A549 (cell line): ENCODE data around the gene YBEY. TPM values are rescaled to one million over a fixed set of nuclear protein-coding genes. Genes with fewer than 3 reads are reported as not detected.

Experiments
- ATAC-seq, 2 experiments: fragments of 200-7000 bp in 1 of 2; fragments of >200 bp in 1 of 2; cut with Nextera tagmentation in 1 of 2; cut with Tn5 transposase in 1 of 2; 3 replicates each; pipeline versions ENCODE4 v1.8.0 to v1.9.1; 2018 to 2020; ENCODE audit warnings: mild to moderate bottlenecking in 1 of 2, moderate library complexity in 1 of 2
- CTCF ChIA-PET: fragments of 300-600 bp; sonication (Branson Sonifier 250); formaldehyde crosslinking; extraction: SDS; loops from one replicate; lab custom pipeline; 2021; ENCODE audit warnings: antibody characterized with exemption, inconsistent platforms; lab: Yijun Ruan, JAX
- POLR2A ChIA-PET: fragments of 350-600 bp; formaldehyde crosslinking; extraction: SDS; loops from one replicate; lab custom pipeline; 2021; ENCODE audit warnings: antibody characterized with exemption, inconsistent platforms; lab: Yijun Ruan, JAX
- DNase-seq, 2 experiments: peaks; one replicate each; pipeline versions ENCODE4 v3.0.0 to v3.0.0-alpha.2; 2011 to 2016; ENCODE audit warnings: low read depth in 1 of 2, low spot score in 1 of 2
- FAIRE-seq: peaks from 2 replicates; lab custom pipeline; 2011; peaks lifted over from hg19 to GRCh38; lab: Jason Lieb, UNC
- H3K27ac ChIP-seq, 2 experiments: fragments of >200 bp; sonication (Bioruptor Twin); formaldehyde crosslinking; 3 replicates each; pipeline ENCODE4 v1.5.1; 2016 to 2017
- H3K4me1 ChIP-seq: fragments of >200 bp; sonication (Bioruptor Twin); formaldehyde crosslinking; 3 replicates; pipeline ENCODE4 v1.6.1; 2016
- H3K4me2 ChIP-seq: fragments of >200 bp; sonication (Bioruptor Twin); formaldehyde crosslinking; 3 replicates; pipeline ENCODE4 v1.6.1; 2016
- H3K4me3 ChIP-seq: fragments of >200 bp; sonication (Bioruptor Twin); formaldehyde crosslinking; 3 replicates; pipeline ENCODE4 v1.5.1; 2016
- H3K9me3 ChIP-seq: fragments of >200 bp; sonication (Bioruptor Twin); formaldehyde crosslinking; 3 replicates; pipeline ENCODE4 v1.6.1; 2016
- BHLHE40 ChIP-seq: IDR thresholded peaks from 2 replicates; pipeline ENCODE4 v1.6.1; 2012; ENCODE audit warnings: low read depth, low read length, inconsistent platforms
- CBX8 ChIP-seq: fragments of 200-600 bp; sonication (generic); IDR thresholded peaks from 2 replicates; pipeline ENCODE4 v1.6.1; 2016
- CHD4 ChIP-seq: fragments of 200-600 bp; sonication (generic); IDR thresholded peaks from 2 replicates; pipeline ENCODE4 v1.6.1; 2016; ENCODE audit warnings: antibody characterized with exemption, mild to moderate bottlenecking, borderline replicate concordance
- EHF ChIP-seq: fragments of 250-450 bp; sonication (Bioruptor Pico); IDR thresholded peaks from 2 replicates; pipeline ENCODE4 v1.5.0; 2020; ENCODE audit warnings: mild to moderate bottlenecking
- GATA3 ChIP-seq: IDR thresholded peaks from 2 replicates; pipeline ENCODE4 v1.6.1; 2012; ENCODE audit warnings: borderline replicate concordance
- HES2 ChIP-seq: fragments of >200 bp; sonication (Bioruptor Twin); formaldehyde crosslinking; IDR thresholded peaks from 2 replicates; pipeline ENCODE4 v1.6.1; 2016
- HOXB5 ChIP-seq: fragments of 250-450 bp; sonication (Bioruptor Pico); IDR thresholded peaks from 2 replicates; pipeline ENCODE4 v1.5.0; 2020; ENCODE audit warnings: mild to moderate bottlenecking, moderate library complexity
- JUNB ChIP-seq: fragments of >200 bp; sonication (Bioruptor Twin); formaldehyde crosslinking; IDR thresholded peaks from 2 replicates; pipeline ENCODE4 v1.6.1; 2016
- MAFK ChIP-seq: fragments of 450-650 bp; IDR thresholded peaks from 2 replicates; pipeline ENCODE4 v1.6.1; 2014; ENCODE audit not compliant: partially characterized antibody
- MYC ChIP-seq: IDR thresholded peaks from 2 replicates; pipeline ENCODE4 v1.6.1; 2012; ENCODE audit warnings: mild to moderate bottlenecking, inconsistent platforms, low read length, improper control_type of control experiment, borderline replicate concordance
- NFE2L2 ChIP-seq: fragments of 150-350 bp; conservative IDR thresholded peaks from 2 replicates; pipeline ENCODE4 v1.6.1; 2014; ENCODE audit warnings: low read length
- NPAS2 ChIP-seq: fragments of 250-450 bp; sonication (Bioruptor Pico); IDR thresholded peaks from 2 replicates; pipeline ENCODE4 v1.8.0; 2022; ENCODE audit warnings: mild to moderate bottlenecking, moderate library complexity, borderline replicate concordance
- POLR2A ChIP-seq: IDR thresholded peaks from 2 replicates; pipeline ENCODE4 v1.6.1; 2012; ENCODE audit warnings: mild to moderate bottlenecking, low read length
- POLR2AphosphoS2 ChIP-seq: conservative IDR thresholded peaks from 2 replicates; pipeline ENCODE4 v1.6.1; 2012; ENCODE audit warnings: low read length, improper control_type of control experiment, inconsistent platforms
- RARB ChIP-seq: fragments of 250-450 bp; sonication (Bioruptor Pico); IDR thresholded peaks from 2 replicates; pipeline ENCODE4 v1.8.0; 2021; ENCODE audit warnings: mild to moderate bottlenecking, moderate library complexity
- RNF2 ChIP-seq: fragments of 200-600 bp; sonication (generic); IDR thresholded peaks from 2 replicates; pipeline ENCODE4 v1.6.1; 2016; ENCODE audit warnings: low read depth, mild to moderate bottlenecking, antibody characterized with exemption, moderate library complexity, borderline replicate concordance
- SMC3 ChIP-seq: fragments of >200 bp; sonication (Bioruptor Twin); formaldehyde crosslinking; IDR thresholded peaks from 3 replicates; pipeline ENCODE4 v1.6.1; 2018; ENCODE audit warnings: inconsistent platforms
- SREBF2 ChIP-seq: fragments of 450-650 bp; IDR thresholded peaks from 2 replicates; pipeline ENCODE4 v1.6.1; 2014; ENCODE audit warnings: mild to moderate bottlenecking, moderate library complexity
- ZC3H11A ChIP-seq: fragments of 450-650 bp; IDR thresholded peaks from 2 replicates; pipeline ENCODE4 v1.6.1; 2014; ENCODE audit warnings: antibody characterized with exemption, mild to moderate bottlenecking
- ZNF302 ChIP-seq: fragments of 250-450 bp; sonication (Bioruptor Pico); IDR thresholded peaks from 2 replicates; pipeline ENCODE4 v1.9.0; 2021; ENCODE audit warnings: inconsistent platforms, mild to moderate bottlenecking, moderate library complexity
- ZSCAN20 ChIP-seq: fragments of 250-450 bp; sonication (Bioruptor Pico); IDR thresholded peaks from 2 replicates; pipeline ENCODE4 v1.8.0; 2022; ENCODE audit warnings: mild to moderate bottlenecking, moderate library complexity
- WGBS: methylation state at CpG from one replicate; pipeline ENCODE4 v1.1.6; 2017; ENCODE audit errors: missing lambda C conversion rate; 5-methylcytosine and 5-hydroxymethylcytosine counted together
- polyA plus RNA-seq, 4 experiments: library from polyadenylated mRNA; depleted of rRNA in 3 of 4; stranded (reverse); fragments of >200 nt; fragmentation: RNase III in 1 of 4; extraction: RNeasy Plus Mini Kit Qiagen cat#74134 plus additional on column Dnase treatment in 1 of 4; gene quantifications; 2 replicates in 3 of 4; 3 replicates in 1 of 4; pipeline ENCODE4 v1.2.3, GENCODE V29; 2011 to 2017
- TF ChIP-seq, protein P1 (sequence below): fragments of >200 bp; sonication (Bioruptor Twin); formaldehyde crosslinking; IDR thresholded peaks from 3 replicates; pipeline ENCODE4 v1.5.1; 2016
- TF ChIP-seq, protein P2 (sequence below): fragments of 150-350 bp; IDR thresholded peaks from 2 replicates; pipeline ENCODE4 v1.6.1; 2014; ENCODE audit warnings: low read depth, mild to moderate bottlenecking, low read length
- TF ChIP-seq, protein P3 (sequence below): IDR thresholded peaks from 2 replicates; pipeline ENCODE4 v1.6.1; 2012

The YBEY gene
- polyA plus RNA-seq, 2 of the 4 experiments (the other 2 are of a cell fraction), result 31.8 to 45.4 TPM

- TF ChIP-seq, protein P1, sequence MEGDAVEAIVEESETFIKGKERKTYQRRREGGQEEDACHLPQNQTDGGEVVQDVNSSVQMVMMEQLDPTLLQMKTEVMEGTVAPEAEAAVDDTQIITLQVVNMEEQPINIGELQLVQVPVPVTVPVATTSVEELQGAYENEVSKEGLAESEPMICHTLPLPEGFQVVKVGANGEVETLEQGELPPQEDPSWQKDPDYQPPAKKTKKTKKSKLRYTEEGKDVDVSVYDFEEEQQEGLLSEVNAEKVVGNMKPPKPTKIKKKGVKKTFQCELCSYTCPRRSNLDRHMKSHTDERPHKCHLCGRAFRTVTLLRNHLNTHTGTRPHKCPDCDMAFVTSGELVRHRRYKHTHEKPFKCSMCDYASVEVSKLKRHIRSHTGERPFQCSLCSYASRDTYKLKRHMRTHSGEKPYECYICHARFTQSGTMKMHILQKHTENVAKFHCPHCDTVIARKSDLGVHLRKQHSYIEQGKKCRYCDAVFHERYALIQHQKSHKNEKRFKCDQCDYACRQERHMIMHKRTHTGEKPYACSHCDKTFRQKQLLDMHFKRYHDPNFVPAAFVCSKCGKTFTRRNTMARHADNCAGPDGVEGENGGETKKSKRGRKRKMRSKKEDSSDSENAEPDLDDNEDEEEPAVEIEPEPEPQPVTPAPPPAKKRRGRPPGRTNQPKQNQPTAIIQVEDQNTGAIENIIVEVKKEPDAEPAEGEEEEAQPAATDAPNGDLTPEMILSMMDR, result no peak
- no peak for TF ChIP-seq HOXB5
- TF ChIP-seq, protein P2, sequence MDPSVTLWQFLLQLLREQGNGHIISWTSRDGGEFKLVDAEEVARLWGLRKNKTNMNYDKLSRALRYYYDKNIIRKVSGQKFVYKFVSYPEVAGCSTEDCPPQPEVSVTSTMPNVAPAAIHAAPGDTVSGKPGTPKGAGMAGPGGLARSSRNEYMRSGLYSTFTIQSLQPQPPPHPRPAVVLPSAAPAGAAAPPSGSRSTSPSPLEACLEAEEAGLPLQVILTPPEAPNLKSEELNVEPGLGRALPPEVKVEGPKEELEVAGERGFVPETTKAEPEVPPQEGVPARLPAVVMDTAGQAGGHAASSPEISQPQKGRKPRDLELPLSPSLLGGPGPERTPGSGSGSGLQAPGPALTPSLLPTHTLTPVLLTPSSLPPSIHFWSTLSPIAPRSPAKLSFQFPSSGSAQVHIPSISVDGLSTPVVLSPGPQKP, result no peak
- no peak for TF ChIP-seq HES2
- TF ChIP-seq ZSCAN20 (CRISPR knock-in tag), result no peak
Measured at GRCh38 chr21:46328151-46328550, 42.0 kb downstream of the YBEY start (continued).

DNA sequence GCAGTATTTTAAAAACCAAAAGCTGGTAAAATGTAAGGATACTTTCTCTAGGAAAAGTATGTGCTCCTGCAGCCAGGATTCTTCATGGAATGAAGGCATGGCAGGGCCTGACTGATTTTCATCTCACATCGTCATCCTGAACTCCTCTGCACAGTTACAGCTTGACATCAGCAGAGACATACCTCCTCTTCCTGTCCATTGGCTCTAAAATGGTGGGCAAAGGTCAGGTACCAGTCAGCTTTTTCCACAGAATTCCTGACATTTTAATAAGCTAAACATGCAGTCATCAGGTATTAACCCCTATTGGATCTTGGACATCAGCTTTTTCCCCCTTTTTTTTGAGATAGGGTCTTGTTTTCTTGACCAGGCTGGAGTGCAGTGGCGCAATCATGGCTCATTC lies 43.7 kb downstream of the YBEY start:
- Histone ChIP-seq H3K9me3 (no peaks in the 10 kb centered on the region), H3K27ac (no peak overlapping the region), H3K4me1 (peaks cover 10% of the 10 kb centered on the region), H3K4me2 (no peak overlapping the region)
- ATAC-seq, result no peak
- WGBS, result 92% methylated on average over 2 of the region's 2 CpGs
- TF ChIP-seq ZC3H11A, result no peak
- TF ChIP-seq BHLHE40, result no peak
- TF ChIP-seq SREBF2, result no peak
- no peak for TF ChIP-seq POLR2AphosphoS2
- TF ChIP-seq MAFK, result no peak
- no peak for TF ChIP-seq NPAS2 (CRISPR knock-in tag)
- TF ChIP-seq JUNB, result no peak
- TF ChIP-seq MYC, result no peak
- TF ChIP-seq, all 56 proteins: peak for 0
- POLR2A ChIA-PET, result no interaction called here
- DNase-seq (no peak), FAIRE-seq (no peak)
- CTCF ChIA-PET, result interaction anchor here (1.2 kb wide), 1 partner anchor 19 kb away, joined by 3 read pairs; no protein-coding TSS in a partner anchor
- H3K4me3 ChIP-seq, result no peak overlapping the region

- Histone ChIP-seq H3K9me3 (no peaks in the 10 kb centered on the region), H3K4me3 (no peak overlapping the region), H3K4me1 (no peaks in the 10 kb centered on the region), H3K4me2 (no peak overlapping the region), H3K27ac (no peak overlapping the region)
- TF ChIP-seq RNF2 (no peak), GATA3 (no peak)
- ChIA-PET CTCF (interaction anchor here (0.6 kb wide), 1 partner anchor 12 kb away, joined by 3 read pairs; no protein-coding TSS in a partner anchor), POLR2A (no interaction called here)
- ATAC-seq, result no peak
- 89% methylated on average over 7 of the region's 12 CpGs for WGBS
- FAIRE-seq, result no peak
- DNase-seq, result no peak
Measured at GRCh38 chr21:46334351-46335140, 48.4 kb downstream of the YBEY start.

DNA sequence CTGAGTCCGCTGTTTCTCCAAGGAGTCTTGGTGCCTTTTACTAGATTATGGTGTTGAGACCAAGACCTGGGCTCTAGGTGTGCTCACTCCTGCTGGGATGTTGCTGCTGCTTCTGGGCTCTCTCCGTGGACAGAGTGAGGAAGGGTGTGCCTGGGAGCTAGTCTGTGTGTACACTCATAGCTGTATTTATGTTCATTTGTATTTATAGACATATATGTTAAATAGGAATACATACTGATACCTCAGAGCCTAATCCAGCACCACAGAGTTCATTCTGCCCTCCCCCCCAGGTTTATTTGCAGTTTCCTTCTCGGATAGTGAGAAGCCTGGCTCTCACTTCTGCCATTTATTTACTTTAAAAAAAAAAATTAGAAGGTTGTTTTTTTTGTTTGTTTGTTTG lies 50.5 kb downstream of the YBEY start:
- FAIRE-seq (no peak), DNase-seq (no peak), ATAC-seq (no peak)
- no peak overlapping the region for H3K27ac ChIP-seq
- no peak overlapping the region for H3K4me2 ChIP-seq
- 96% methylated on average over 3 of the region's 3 CpGs for WGBS
- CTCF ChIA-PET, result interaction anchor here (0.9 kb wide), 1 partner anchor 11 kb away, joined by 3 read pairs; no protein-coding TSS in a partner anchor
- TF ChIP-seq RARB (no peak), NFE2L2 (no peak), CHD4 (no peak), CBX8 (no peak), EHF (CRISPR knock-in tag) (no peak), POLR2A (no peak), BHLHE40 (no peak), ZNF302 (CRISPR knock-in tag) (no peak), SMC3 (no peak)
- TF ChIP-seq, protein P3, sequence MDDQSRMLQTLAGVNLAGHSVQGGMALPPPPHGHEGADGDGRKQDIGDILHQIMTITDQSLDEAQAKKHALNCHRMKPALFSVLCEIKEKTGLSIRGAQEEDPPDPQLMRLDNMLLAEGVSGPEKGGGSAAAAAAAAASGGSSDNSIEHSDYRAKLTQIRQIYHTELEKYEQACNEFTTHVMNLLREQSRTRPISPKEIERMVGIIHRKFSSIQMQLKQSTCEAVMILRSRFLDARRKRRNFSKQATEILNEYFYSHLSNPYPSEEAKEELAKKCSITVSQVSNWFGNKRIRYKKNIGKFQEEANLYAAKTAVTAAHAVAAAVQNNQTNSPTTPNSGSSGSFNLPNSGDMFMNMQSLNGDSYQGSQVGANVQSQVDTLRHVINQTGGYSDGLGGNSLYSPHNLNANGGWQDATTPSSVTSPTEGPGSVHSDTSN, result no peak
- POLR2A ChIA-PET, result no interaction called here
- H3K4me3 ChIP-seq, result no peak overlapping the region
- no peaks in the 10 kb centered on the region for H3K4me1 ChIP-seq
- H3K9me3 ChIP-seq, result no peaks in the 10 kb centered on the region
